ENCODE measurements around the gene HMOX2.

GRCh38 chr16:4517812-4518680, 41.8 kb downstream of the HMOX2 start:
- no peak for TF ChIP-seq ZNF701 (tag by site-specific recombination; IDR thresholded peaks at IDR 0.05)
- TF ChIP-seq, protein P1, sequence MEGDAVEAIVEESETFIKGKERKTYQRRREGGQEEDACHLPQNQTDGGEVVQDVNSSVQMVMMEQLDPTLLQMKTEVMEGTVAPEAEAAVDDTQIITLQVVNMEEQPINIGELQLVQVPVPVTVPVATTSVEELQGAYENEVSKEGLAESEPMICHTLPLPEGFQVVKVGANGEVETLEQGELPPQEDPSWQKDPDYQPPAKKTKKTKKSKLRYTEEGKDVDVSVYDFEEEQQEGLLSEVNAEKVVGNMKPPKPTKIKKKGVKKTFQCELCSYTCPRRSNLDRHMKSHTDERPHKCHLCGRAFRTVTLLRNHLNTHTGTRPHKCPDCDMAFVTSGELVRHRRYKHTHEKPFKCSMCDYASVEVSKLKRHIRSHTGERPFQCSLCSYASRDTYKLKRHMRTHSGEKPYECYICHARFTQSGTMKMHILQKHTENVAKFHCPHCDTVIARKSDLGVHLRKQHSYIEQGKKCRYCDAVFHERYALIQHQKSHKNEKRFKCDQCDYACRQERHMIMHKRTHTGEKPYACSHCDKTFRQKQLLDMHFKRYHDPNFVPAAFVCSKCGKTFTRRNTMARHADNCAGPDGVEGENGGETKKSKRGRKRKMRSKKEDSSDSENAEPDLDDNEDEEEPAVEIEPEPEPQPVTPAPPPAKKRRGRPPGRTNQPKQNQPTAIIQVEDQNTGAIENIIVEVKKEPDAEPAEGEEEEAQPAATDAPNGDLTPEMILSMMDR (tag by site-specific recombination; IDR thresholded peaks at IDR 0.05) = peak; percentile 74
- TF ChIP-seq GLI4 (tag by site-specific recombination; IDR thresholded peaks at IDR 0.05) = no peak
- TF ChIP-seq, protein P2, sequence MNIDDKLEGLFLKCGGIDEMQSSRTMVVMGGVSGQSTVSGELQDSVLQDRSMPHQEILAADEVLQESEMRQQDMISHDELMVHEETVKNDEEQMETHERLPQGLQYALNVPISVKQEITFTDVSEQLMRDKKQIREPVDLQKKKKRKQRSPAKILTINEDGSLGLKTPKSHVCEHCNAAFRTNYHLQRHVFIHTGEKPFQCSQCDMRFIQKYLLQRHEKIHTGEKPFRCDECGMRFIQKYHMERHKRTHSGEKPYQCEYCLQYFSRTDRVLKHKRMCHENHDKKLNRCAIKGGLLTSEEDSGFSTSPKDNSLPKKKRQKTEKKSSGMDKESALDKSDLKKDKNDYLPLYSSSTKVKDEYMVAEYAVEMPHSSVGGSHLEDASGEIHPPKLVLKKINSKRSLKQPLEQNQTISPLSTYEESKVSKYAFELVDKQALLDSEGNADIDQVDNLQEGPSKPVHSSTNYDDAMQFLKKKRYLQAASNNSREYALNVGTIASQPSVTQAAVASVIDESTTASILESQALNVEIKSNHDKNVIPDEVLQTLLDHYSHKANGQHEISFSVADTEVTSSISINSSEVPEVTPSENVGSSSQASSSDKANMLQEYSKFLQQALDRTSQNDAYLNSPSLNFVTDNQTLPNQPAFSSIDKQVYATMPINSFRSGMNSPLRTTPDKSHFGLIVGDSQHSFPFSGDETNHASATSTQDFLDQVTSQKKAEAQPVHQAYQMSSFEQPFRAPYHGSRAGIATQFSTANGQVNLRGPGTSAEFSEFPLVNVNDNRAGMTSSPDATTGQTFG (tag by site-specific recombination; IDR thresholded peaks at IDR 0.05; ENCODE audit: borderline replicate concordance) = no peak
- no peak for TF ChIP-seq ZSCAN5A (tag by site-specific recombination; IDR thresholded peaks at IDR 0.05)
- no peak for TF ChIP-seq ZNF184 (tag by site-specific recombination; IDR thresholded peaks at IDR 0.05)
- no peak for TF ChIP-seq SP3 (tag by site-specific recombination; IDR thresholded peaks at IDR 0.05)
- TF ChIP-seq ZNF530 (tag by site-specific recombination; IDR thresholded peaks at IDR 0.05; ENCODE audit: low read depth) = no peak

Measured in HEK293 (cell line).